SH-SY5Y (cell line): ENCODE measurements around the gene FAM13C.

Experiments used
- GATA2 ChIP-seq: IDR thresholded peaks from 2 replicates; pipeline ENCODE4 v1.6.1; 2011; ENCODE audit warnings: mild to moderate bottlenecking, low read depth, low read length
- GATA3 ChIP-seq: IDR thresholded peaks from 2 replicates; pipeline ENCODE4 v1.6.1; 2011; ENCODE audit warnings: low read depth, mild to moderate bottlenecking, low read length, moderate library complexity

GRCh38 chr10:59214160-59214559 is 148.2 kb downstream of the FAM13C start:
- TF ChIP-seq GATA2: no peak
- no peak for TF ChIP-seq GATA3
